DMS114 treated with DMSO at 0.1 percent for 48 hours (cell line): ENCODE results near the gene ARFIP2.

Source experiments
- DNase-seq: peaks from one replicate; lab custom pipeline; 2025; ENCODE audit not compliant: unreplicated experiment; lab: John Stamatoyannopoulos, UW

ARFIP2 gene

GRCh38 chr11:6443269-6444003, 37.7 kb downstream of the ARFIP2 start:
- DNase-seq = no peak

- no peak for DNase-seq
Observed at GRCh38 chr11:6442441-6442840, 38.7 kb downstream of the ARFIP2 start.

- no peak for DNase-seq
Observed at GRCh38 chr11:6440906-6441358, 40.2 kb downstream of the ARFIP2 start, which contains the start of gene HPX. Gene HPX (minus strand): TSS chr11:6440987. CDS start chr11:6440963, 24 bp downstream.

- peak; percentile 23 for DNase-seq
Observed at GRCh38 chr11:6438979-6439571, 42.1 kb downstream of the ARFIP2 start.

- no peak for DNase-seq
Observed at GRCh38 chr11:6437993-6438392, 43.1 kb downstream of the ARFIP2 start.

- DNase-seq = no peak
Observed at GRCh38 chr11:6437423-6437822, 43.7 kb downstream of the ARFIP2 start.

- no peak for DNase-seq
Observed at GRCh38 chr11:6433998-6434660, 47.0 kb downstream of the ARFIP2 start.

GRCh38 chr11:6431861-6432260, 49.3 kb downstream of the ARFIP2 start:
- DNase-seq = no peak

- DNase-seq = no peak
Observed at GRCh38 chr11:6427516-6427915, 53.6 kb downstream of the ARFIP2 start.
